GM12873 (cell line): ENCODE results near the gene SYF2.

ENCODE experiments used
- TF ChIP-seq, protein P1 (sequence below): IDR thresholded peaks from 2 replicates; pipeline ENCODE4 v1.5.1; 2012; ENCODE audit warnings: low read depth, mild to moderate bottlenecking, moderate library complexity, low read length, control low read depth; ENCODE audit not compliant: insufficient read depth; ENCODE audit errors: missing control alignments

Gene SYF2

GRCh38 chr1:25173809-25174340 lies 58.4 kb downstream of the SYF2 start:
- TF ChIP-seq, protein P1, sequence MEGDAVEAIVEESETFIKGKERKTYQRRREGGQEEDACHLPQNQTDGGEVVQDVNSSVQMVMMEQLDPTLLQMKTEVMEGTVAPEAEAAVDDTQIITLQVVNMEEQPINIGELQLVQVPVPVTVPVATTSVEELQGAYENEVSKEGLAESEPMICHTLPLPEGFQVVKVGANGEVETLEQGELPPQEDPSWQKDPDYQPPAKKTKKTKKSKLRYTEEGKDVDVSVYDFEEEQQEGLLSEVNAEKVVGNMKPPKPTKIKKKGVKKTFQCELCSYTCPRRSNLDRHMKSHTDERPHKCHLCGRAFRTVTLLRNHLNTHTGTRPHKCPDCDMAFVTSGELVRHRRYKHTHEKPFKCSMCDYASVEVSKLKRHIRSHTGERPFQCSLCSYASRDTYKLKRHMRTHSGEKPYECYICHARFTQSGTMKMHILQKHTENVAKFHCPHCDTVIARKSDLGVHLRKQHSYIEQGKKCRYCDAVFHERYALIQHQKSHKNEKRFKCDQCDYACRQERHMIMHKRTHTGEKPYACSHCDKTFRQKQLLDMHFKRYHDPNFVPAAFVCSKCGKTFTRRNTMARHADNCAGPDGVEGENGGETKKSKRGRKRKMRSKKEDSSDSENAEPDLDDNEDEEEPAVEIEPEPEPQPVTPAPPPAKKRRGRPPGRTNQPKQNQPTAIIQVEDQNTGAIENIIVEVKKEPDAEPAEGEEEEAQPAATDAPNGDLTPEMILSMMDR = no peak
